Fibroblast of villous mesenchyme (primary cell): ENCODE measurements around the gene PINLYP. TPM values are rescaled to one million over a fixed set of nuclear protein-coding genes. Genes with fewer than 3 reads are reported as not detected.

Experiments used
- DNase-seq: peaks from one replicate; pipeline ENCODE4 v3.0.0-alpha.2; 2010; ENCODE audit warnings: low read depth
- H3K4me3 ChIP-seq: 2 replicates; pipeline ENCODE4 v1.5.1; 2011; ENCODE audit warnings: low read depth, mild to moderate bottlenecking, low read length
- CTCF ChIP-seq: IDR thresholded peaks from 2 replicates; pipeline ENCODE4 v1.5.1; 2012; ENCODE audit warnings: low read depth, mild to moderate bottlenecking, low read length; ENCODE audit not compliant: insufficient read depth
- total RNA-seq: library from RNA; depleted of rRNA; stranded (reverse); fragments of >200 nt; gene quantifications from 2 replicates; pipeline ENCODE4 v1.2.3, GENCODE V29; 2012

PINLYP gene
- total RNA-seq, 1 donor, result 3.5 TPM

DNA sequence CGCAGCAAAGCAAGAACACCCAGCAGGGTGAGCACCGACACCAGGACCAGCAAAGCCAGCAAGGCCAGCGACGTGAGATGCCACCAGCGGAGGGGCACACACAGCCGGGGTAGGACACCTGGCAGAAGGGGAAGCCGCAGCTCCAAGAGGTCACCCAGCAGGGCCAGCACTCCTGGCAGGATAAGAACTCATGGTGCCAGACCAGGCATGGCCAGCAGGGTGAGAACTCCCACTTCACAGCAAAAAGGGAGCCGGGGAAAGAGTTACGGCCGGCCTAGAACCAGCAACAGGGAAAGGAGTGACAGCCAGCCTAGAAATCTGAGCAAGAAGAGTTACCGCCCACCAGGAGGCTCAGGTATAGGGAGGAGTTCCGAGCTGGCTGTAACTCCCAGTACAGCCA, 36.8 kb downstream of the PINLYP start:
- no peak for TF ChIP-seq CTCF
- H3K4me3 ChIP-seq, result no peak overlapping the region
- DNase-seq, result no peak

GRCh38 chr19:43616306-43616705, 40.7 kb downstream of the PINLYP start:
- no peak for TF ChIP-seq CTCF
- H3K4me3 ChIP-seq, result no peak overlapping the region
- DNase-seq, result no peak

GRCh38 chr19:43616954-43617353, 41.4 kb downstream of the PINLYP start:
- TF ChIP-seq CTCF, result no peak
- H3K4me3 ChIP-seq, result no peak overlapping the region
- no peak for DNase-seq

DNA sequence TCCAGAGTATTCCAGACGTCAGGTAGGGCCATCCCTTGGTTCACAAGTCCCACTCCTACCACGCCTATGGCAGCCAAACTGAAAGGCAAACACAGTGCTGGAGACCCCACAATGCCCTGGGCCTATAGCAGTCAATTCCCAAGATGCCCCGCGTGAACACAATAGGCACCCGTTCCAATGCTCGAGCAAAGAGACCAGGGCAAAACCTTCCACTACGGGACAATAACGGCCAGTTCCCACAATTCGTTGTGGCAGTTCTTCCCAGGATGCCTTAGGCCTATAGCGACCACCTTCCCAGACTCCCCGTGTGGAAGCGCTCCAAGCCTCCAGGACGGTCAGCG, 43.3 kb downstream of the PINLYP start:
- DNase-seq, result no peak
- no peak for TF ChIP-seq CTCF
- H3K4me3 ChIP-seq, result peak overlapping the region; percentile 68

DNA sequence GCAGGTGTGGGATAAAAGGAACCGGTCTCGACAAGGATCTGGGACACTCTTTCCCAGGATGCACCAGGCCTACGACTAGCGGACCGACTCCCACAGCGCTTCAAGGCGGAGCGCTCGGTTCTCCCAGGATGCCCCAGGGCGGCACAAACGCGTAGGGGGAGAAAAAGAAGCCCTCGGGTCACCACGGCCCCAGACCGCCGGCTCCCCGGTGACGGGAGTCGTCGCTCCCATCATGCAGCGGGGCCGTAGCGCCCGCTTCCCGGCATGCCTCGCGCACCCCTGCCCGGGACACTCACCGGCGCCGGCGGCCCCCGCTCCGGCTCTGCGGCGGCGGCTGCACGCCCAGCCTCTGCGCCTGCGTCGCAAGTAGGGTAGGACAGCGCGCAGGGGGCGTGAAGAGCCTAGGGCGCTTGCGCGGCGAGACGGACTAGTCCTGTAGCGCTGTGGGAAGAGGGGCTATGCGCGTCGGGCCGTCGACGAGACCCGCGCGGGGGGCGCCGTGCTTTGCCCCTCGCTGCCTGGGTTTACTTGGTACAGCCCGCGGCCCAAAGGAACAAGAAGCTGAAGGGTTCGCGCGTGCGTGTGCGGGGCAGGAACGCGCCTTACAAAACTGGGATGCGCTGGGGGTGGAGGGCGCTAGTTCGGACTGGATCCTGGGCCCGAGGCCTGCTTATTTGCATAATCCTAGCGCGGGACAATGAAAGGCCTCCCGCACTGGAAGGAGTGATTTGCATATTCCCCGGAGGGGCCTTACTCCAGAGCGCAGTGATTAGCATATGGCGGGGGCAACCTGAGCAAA, 43.9 kb downstream of the PINLYP start, which contains the start of gene ZNF428:
Gene ZNF428, minus strand, starts transcription at position 368 of the 799 bp plus-strand sequence. CDS start 5,325 bp downstream, outside the sequence.
- DNase-seq, result peak; percentile 87
- H3K4me3 ChIP-seq, result peak within 1 kb of the TSS; percentile 68
- TF ChIP-seq CTCF, result no peak

DNA sequence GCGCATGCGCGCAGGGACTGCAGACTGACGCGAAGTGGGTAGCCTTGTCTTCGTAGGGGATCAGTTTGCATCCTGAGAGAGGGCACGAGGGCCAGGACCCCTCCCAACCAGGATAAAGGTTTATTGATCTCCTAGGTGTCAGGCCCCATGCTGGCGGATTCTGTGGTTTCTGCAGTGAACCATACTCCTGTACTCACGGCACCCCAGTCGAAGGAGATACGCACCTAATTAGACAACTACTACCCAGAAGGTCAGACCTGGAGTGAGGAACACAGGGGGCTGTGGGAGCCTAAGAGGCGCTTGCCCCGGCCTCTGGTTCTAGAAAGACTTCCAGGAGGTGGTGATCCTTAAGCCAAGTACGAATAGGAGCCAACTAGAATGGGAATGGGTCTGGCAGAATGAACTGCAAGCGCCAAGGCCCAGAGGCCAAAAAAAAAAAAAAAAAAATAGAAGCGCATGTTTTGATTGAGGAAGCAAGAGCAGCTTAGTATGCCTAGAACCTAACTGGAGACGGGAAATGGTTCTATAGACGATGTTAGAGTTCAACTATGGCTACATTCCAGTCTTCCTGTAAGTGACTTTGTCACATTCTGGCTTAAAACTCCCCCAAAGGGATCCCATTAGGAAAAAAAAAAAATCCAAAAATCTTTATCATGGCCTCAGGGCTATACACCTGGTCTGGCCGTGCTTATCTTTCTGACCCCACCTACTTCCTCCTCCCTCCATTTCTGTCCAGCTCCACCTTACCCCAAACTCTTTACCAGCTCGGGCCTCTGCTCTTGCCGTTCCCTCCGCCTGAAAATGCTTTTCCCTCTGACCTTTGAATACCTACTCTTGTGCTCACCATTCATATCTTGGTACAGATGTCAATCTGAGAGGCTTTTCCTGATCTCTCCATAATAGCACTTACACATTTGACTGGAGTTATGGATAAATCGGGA, 44.7 kb downstream of the PINLYP start:
- H3K4me3 ChIP-seq, result peak overlapping the region; percentile 68
- DNase-seq, result no peak
- TF ChIP-seq CTCF, result no peak
